A673 (cell line): Measurements from ENCODE around the gene ADAMTS19.

Experiments
- EZH2 ChIP-seq: fragments of 200-600 bp; sonication (generic); IDR thresholded peaks from 2 replicates; pipeline ENCODE4 v1.6.1; 2017; ENCODE audit warnings: borderline replicate concordance, low read depth, mild to moderate bottlenecking, mixed read lengths, antibody characterized with exemption, low read length; ENCODE audit not compliant: poor library complexity, severe bottlenecking
- TF ChIP-seq, protein P1 (sequence below): fragments of 300-800, 200-600 bp; sonication (generic); conservative IDR thresholded peaks from 2 replicates; pipeline ENCODE4 v1.5.1; 2017; ENCODE audit warnings: low read depth, mild to moderate bottlenecking, antibody characterized with exemption, low read length, moderate library complexity, mixed read lengths

DNA sequence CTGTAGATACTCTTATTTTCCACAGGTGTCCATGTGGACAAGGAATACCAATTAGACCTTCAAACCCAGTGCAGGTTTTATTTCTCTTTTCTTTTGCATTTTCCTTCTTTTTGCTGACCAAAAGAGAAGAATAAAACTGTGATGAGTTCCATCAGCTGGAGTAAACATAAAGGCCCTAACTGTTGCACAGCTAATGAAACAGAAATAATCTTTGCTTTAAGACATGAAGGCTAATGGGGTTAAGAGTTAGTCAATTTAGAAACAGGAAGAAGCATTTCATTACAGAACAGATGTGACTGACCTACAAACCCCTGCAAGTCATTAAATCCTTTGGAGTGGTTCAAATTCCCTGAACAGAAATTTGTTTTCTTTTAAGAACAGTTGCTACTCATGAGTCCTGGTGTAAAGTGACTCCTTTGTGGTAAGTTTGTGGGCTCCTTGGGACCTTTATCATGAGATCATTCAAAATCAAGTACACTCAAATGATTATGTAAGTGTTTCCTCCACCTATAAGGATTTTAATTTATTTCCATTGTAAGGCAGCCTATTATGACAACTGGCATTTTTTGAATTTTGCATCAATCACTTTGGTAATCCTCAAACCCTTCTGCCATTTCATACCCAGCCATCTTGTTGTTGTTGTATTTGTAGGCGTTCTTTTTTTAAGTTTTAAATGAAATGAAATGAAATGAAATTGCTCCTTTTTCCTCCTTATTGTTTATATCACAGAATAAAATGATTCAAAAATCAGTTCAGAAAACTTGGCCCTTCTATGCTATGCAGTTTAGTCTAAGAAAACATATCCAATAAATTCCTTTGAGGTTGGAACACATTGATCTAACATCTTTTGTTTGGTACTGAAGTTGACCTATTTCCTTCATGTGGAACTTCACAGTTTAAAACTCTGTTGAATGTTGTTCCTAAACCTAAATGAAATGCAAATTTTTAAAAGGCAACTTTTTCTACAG, 289.1 kb downstream of the ADAMTS19 start:
- TF ChIP-seq, protein P1, sequence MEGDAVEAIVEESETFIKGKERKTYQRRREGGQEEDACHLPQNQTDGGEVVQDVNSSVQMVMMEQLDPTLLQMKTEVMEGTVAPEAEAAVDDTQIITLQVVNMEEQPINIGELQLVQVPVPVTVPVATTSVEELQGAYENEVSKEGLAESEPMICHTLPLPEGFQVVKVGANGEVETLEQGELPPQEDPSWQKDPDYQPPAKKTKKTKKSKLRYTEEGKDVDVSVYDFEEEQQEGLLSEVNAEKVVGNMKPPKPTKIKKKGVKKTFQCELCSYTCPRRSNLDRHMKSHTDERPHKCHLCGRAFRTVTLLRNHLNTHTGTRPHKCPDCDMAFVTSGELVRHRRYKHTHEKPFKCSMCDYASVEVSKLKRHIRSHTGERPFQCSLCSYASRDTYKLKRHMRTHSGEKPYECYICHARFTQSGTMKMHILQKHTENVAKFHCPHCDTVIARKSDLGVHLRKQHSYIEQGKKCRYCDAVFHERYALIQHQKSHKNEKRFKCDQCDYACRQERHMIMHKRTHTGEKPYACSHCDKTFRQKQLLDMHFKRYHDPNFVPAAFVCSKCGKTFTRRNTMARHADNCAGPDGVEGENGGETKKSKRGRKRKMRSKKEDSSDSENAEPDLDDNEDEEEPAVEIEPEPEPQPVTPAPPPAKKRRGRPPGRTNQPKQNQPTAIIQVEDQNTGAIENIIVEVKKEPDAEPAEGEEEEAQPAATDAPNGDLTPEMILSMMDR, result no peak
- TF ChIP-seq EZH2, result no peak
